ENCODE measurements around the gene GALNT9.
"Not testable (repeated sequence)": the region's sequence is repeated elsewhere in the genome, so short reads cannot be mapped to it uniquely, and the experiment has no call there.

The GALNT9 gene

DNA sequence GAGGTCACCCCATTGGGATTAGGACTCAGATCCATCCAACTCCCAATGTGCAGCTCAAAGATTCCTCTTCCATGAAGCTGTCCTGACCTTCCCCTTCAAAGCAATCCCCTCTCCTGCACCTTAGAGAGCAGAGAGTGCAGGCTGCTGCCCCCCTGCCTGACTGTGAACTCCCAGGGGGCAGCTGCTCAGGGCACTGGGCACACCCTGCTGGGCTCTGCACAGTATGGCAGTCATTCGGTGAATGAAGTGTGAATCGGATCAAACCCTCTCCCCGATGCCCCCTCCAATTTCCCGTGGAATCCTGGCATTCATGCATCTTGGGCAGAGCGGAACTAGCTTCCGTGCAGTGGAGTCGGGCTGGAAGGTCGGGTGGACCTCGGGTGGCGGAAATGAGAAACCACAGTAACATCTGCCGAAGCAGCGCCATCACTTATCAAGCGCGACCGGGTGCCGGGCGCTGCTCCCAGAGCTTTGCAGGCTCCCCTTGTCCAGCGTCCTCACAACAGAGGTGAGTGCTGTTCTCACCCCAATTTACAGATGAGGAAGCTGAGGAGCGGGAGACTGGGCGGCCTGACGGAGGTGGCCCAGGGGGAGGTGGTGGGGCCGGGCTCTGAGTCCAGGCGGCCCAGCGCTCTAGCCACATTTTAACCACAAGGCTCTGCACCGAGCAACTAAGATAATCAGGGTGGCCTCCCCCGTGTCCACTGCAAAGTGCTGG lies 14.7 kb downstream of the GALNT9 start:
- no peak for DNase-seq (ENCODE audit: low read depth, low spot score)

DNA sequence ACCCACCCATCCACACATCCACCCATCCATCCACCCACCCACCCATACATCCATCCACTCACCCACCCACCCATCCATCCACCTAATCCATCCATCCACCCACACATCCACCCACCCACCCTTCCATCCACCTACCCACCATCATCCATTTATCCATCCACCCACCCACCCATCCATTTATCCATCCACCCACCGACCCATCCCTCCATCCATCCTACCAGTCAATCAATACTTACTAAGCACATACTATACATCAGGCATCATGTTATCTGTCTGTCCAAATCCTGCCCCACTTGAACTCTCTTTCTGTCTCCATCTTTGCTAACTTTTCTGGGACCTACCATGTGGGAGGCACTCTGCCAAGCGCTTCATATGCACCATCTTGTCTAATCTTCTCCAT lies 15.4 kb downstream of the GALNT9 start:
- no peak for DNase-seq (ENCODE audit: low read depth, low spot score)

DNA sequence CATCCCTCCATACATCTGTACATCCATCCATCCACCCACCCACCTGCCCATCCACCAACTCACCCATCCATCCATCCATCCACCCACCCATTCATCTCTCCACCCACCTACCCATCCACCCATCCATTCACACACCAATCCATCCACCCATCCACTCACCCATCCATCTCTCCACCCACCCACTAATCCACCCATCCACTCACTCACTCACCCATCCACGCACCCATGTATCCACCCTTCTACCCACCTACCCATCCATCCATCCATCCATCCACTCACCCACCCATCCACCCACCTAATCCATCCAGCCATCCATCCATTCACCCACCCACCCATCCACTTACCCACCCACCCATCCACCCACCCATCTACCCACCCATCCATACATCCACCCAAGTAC lies 16.2 kb downstream of the GALNT9 start:
- DNase-seq (ENCODE audit: low read depth, low spot score), result no peak

DNA sequence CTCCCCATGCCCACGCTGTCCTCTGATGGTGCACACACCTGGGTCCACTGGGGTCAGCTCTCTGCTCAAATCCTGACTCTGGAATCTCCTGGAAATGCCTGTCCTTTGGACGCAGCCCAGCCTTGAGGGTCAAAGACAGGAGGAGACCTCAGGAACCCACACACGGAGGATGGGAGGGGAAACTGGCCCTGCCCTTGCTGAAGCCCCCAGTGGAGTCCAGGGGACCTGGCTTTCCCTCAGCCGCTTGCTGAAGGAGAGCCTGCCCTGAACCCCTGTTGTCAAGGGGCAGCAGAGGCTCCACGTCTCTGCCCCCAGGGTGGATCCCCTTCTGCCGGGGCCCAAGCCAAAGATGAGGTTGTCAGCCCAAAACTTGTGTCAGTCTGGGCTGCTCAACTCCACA lies 16.9 kb downstream of the GALNT9 start:
- DNase-seq (ENCODE audit: low read depth, low spot score), result no peak

DNA sequence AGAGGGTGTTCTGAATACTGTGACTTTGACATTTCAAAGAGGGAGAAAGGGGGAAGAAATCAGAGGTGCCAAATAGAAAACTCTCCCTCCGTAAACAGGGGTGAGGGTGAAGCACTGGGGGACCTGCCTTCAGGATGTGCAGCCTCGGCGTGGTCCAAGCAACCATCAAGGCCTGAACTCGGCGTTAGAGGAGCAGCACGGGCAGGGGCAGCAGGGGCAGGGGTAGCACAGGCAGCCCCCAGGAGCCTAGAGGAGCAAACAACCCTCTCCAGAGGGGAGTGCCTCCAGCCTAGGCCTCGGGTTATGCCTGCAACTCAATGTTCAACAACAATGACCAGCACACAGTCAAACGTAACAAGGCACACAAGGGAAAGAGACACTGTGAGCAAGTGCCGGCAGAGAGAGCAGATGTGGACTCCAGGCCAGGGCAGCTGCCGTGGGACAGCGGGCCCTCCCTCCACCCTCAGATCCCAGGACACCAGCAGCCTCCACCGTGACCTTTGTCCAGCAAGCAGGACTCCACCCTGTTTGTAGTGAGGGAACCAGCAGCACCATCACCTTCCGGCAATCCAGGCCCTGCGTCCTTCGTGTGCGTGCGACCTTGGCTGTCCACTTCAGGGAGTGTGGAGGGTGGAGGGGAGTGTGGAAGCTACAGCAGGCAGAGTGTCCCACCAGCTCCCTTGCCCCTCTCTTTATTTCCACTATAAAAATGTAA lies 18.0 kb downstream of the GALNT9 start:
- no peak for DNase-seq (ENCODE audit: low read depth, low spot score)

DNA sequence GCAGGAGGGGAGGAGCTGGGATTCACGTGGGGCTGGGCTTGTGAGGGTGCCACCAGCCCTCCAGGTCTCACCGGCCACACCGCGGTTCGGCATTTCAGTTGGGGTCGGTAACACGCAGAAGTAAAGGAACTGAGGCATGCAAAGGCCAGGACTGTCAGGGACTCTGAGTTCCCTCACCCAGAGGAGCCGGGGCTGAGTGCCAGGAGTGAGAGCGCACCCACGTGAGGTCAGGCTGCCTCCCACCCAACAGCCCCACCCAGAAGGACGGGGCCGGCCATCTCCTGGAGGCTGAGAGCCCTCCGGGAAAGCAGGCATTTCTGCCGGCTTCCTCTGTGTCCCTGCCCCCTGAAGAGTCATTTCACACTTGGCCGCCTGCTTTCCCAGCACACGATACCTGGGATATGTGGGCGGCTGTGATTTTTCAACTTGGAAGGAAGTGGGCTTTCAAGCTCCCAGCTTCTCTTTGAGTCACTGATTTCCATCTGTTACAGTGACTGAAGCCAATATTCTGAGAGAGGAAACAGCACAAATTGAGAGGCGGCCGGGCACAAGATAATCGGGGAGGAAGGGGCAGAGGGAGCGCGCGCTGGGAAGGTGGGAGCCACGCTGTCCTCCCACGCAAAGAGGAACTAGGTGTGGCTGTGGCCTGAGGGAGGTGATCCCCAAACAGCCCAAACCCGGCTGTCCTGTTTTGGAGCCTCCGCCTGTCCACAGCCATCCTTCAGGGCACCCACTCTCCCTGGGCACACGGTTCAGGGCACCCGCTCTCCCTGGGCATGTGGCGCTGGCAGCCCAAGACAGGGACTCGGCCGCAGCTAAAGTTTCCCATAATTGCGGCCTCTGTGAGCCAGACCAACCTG lies 19.0 kb downstream of the GALNT9 start:
- DNase-seq (ENCODE audit: low read depth, low spot score), result no peak

DNA sequence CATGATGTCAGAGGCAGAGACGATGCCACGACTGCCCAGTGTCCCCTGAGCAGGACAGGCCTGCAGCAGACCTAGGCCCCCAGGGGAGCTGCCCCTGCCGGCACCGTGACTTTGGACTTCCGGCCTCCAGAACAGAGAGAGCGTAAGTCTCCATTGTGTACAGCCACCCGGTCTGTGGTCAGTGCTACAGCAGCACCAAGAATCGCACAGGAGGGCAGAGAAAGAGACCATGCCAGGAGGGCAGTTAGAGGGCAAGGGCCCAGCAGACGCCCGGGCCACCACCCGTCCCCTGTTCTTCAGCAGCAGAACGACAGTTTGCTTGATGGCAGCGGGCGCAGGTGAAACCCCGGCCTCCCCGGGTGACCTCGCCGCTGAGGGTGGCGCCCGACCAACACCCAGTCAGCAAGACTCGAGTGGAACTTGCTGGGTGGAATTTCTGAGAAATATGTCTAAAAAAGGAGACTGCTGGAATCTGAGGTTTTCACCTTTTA lies 19.7 kb downstream of the GALNT9 start:
- no peak for DNase-seq (ENCODE audit: low read depth, low spot score)

DNA sequence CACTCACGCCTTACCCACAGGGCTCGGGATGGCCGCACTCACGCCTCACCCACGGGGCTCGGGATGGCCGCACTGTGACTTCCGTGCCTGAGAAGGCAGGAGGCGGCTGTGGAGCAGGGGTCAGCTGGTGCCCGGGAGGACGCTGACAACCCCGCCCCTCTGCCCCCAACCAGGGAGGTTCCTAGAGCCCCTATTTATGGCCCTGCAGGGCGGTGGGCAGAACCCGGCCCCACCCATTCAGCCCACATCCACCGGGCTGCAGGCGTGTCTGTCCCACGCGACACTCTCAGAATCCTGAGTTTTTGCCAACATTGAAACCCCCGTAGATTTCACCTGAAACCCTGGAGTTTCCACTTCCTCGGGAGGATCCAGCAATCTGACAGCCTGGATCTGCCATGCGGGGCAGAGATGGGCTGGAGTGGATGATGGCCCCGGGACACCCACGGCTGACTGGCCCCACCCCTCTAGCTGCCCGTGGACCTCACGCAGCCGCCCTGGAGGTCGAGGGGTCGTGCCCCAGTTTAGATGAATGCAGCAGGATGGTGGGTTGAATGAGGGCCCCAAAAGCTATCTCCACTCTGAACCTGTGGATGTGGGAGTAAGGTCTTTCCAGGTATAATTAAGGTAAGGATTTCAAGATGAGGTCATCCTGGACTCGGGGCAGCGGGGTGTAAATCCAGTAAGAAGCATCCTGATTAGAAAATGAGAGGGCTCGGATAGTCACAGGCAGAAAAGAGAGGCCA lies 20.4 kb downstream of the GALNT9 start:
- DNase-seq (ENCODE audit: low read depth, low spot score), result no peak

DNA sequence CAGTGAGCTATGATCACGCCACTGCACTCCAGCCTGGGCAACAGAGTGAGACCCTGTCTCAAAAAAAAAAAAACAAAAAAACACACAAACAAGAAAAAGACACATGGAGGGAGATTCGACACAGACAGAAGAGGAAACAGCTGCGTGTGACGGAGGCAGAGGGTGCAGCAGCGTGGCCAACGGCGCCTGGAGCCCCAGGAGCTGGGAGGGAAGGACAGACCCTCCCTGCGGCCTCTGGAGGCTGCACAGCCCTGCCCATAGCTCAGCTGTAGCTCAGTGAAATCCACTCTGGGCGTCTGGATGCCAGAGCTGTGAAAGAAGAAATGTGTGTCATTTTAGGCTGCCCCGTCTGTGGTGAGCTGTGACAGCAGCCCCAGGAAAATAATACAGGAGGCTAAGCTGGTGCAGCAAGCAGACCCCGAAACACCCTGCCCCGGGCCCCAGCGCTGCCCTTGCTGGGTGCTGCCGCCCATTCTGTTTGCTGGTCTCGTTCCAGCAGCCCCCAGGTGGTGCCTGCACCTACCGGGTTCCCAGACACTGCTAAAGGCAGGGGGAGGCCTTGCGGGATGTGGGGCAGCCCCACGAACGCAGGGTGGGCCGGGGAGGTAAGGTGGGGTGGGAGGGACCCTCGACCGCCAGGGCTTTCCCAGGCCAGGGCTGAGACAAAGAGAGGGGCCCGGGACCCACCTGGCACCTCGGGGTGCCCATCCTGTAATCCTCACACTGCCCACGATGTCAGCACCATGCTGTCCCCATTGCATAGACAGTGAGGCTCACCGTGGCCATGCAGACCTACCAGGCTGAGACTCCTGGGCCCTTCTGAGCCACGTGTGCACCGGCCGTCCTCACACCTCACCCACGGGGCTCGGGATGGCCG lies 21.2 kb downstream of the GALNT9 start:
- DNase-seq (ENCODE audit: low read depth, low spot score), result no peak

DNA sequence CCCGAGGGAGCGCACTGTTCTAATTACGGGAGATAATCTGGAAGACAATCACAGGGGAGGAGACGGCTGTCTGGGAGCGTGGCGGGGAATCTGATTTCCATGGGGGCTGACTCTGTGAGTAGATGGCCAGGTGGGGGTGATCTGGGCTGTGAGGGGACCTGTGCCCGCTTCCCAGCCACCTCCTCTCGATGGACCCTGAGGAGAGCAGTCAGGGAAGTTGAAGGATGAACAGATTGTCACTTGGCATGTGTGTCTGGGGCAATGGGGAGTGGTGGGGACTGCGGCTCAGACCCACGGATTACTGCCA lies 22.6 kb downstream of the GALNT9 start:
- DNase-seq (ENCODE audit: low read depth, low spot score), result no peak

DNA sequence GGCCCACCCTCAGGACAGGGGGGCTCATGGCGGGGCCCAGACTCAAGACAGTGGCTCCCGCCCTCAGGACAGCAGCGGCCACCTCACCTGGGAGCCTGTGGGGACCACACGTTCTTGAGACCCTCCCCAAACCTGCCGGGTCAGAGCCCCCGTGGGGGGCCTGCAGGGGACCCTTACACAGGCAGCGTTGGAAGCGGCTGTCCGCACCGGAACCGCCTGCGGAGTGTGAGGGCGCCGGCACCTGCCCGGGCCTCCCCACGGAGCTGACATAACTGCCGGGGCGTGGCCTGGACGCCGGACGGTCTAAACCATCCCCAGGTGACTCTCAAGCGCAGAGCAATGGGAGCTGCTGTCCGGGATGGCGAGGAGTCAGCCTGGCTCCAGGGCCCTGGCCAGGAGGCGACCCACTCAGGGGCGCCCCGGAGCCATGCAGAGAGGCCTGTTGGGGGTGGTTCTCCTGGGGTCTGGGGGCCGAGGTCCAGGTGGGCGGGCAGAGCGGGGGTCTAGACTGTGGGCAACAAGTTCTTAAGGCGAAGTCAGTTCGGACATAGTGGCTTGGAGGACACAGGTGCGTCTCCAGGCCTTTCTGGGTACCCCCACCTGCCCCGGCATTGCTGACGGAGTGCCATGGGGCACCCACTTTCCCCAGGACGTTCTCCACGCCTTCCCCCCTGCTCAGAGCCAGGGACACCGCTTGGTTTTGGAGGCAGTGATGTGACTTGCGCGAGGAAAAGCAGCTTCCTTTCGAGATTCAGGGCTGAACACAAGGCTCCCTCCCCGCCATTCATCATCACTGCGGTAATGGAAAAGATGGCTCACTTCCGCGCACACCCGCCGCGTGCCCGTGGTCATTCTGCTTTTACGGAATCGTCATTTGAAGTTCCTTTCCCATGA lies 23.2 kb downstream of the GALNT9 start:
- no peak for DNase-seq (ENCODE audit: low read depth, low spot score)

DNA sequence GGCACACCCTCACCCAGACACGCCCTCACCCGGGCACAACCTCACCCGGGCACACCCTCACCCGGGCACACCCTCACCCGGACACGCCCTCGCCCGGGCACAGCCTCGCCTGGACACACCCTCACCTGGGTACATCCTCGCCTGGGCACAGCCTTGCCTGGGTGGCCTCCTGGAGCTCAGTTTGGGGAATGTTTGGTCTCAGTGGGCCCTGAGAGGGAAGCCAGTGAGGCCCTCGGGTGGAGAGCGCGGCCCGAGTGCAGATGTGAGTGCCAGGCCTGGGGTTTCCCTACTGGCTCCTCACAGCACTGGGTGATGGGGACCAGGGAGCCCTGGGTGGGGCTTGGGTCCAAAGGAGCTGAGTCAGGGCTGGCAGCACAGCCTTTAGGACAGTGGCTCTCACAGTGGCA lies 23.8 kb downstream of the GALNT9 start:
- DNase-seq (ENCODE audit: low read depth, low spot score), result no peak

DNA sequence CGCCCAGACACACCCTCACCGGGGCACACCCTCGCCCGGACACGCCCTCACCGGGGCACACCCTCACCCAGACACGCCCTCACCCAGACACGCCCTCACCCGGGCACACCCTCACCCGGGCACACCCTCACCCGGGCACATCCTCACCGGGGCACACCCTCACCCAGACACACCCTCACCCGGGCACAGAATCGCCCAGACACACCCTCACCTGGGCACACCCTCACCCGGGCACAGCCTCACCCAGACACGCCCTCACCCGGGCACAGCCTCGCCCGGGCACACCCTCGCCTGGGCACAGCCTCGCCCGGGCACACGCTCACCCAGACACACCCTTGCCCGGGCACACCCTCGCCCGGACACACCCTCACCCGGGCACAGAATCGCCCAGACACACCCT lies 24.5 kb downstream of the GALNT9 start:
- not testable (repeated sequence) for DNase-seq (ENCODE audit: low read depth, low spot score)

DNA sequence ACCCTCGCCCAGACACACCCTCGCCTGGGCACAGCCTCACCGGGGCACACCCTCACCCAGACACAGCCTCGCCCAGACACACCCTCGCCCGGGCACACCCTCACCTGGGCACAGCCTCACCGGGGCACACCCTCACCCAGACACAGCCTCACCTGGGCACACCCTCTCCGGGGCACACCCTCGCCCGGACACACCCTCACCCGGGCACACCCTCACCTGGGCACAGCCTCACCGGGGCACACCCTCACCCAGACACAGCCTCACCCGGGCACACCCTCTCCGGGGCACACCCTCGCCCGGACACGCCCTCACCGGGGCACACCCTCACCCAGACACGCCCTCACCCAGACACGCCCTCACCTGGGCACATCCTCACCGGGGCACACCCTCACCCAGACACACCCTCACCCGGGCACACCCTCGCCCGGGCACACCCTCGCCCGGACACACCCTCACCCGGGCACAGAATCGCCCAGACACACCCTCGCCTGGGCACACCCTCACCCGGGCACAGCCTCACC lies 25.5 kb downstream of the GALNT9 start:
- DNase-seq (ENCODE audit: low read depth, low spot score), result not testable (repeated sequence)

DNA sequence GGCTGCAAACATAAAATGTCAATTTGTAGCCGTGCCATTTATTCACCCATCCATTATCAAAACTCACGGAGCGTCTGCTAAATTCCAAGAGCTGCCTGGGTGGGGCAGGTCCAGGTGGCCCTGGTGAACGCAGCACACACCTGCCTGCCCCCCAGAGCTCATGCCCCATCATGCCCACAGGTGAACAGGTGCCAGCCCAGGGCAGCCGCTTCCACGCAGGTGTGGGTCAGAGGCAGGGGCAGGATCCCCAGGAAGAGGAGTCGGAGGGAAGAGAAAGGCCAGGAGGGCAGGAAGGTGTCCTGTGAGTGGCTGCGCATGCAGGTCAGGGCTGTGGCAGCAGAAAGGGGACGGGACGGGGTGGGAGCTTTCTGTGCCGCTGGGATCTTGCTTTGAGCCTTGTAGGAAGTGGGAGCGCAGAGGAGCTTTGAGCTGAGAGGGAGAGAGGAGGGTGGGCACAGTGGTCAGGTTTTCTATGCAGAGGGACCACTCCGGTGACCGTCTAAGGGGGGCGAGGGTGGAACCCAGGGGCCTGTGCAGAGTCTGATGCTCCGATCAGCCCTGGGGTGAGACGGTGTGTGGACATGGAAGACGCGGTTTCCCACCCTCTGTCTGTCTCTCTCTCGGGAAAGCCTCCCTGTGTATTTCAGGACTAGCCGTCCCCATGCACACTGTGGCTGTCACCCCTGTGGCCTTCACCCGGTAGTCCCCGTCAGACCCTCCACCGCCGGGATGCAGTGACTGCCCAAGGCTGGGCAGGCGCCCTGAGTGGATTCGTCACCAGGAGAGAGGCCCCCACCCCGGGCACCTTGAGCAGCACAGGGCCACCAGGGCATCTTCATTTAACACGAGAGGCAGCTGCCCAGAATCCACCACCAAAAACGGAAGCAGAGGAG lies 26.7 kb downstream of the GALNT9 start:
- DNase-seq (ENCODE audit: low read depth, low spot score), result no peak

DNA sequence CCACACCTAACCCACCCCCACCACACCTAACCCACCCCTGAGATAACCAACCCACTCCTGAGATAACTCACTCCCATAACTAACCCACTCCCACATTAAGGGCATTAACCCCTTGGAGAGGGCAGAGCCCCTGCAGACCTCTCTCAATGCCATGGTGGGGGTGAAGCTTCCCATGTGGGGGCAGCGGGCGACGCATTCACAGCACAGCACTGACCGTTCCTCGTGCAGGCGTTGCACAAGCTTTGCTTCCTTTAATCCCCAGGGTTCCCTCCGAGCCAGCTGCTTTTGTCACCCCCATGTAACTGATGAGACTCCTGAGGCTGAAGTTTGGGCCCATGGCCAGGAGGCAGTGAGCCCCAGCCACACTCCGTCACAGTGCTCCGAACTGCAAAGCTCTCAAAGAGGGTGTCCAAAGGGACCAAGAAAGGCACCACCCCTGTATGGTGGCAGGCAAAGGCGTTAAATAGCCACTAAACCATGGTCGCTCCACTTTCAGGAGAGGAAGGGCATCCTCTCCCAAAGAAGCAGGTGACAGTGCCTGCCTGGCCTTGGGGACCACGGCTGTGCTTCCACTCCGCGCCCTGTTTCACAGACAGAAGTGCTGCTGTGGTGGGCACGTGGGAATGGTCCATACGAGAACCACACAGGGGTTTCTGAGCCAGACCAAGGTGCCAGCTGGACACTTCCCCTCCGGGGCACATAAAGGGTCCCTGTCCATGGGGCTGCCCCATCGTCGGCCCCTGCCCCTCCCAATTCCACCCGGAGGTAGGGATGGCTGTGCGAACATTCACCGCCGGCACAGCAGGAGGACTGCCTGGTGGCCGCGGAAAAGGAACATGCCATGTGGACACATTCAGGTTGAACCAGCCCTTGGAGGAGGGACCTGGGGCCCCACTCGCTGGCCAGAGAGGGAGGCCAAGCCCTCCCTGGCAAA lies 28.3 kb downstream of the GALNT9 start:
- DNase-seq (ENCODE audit: low read depth, low spot score), result no peak

DNA sequence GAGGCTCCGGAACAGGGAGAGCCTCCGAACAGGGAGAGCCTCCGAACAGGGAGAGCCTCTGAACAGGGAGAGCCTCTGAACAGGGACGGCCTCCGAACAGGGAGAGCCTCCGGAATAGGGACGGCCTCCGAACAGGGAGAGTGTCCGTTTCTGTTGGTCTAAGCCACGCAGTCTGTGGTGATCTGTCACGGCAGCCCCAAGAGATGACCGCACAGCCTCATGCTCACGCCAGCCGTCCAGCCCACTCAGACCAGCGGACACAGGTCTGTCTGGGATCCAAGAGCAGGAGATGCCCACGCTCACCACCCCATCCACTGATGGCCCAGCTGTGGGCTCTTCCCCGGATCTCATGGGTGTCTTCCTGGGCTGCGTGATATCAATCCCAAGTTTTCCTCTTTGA lies 33.3 kb downstream of the GALNT9 start:
- no peak for DNase-seq (ENCODE audit: low read depth, low spot score)
